ENCODE results near the gene PDE6B. TPM values are rescaled to one million over a fixed set of nuclear protein-coding genes. Genes with fewer than 3 reads are reported as not detected.

PDE6B gene
- total RNA-seq, 4 donors from 2014 or later = 0.81 to 5.5 (median 1.8) TPM

- no peaks in the 10 kb centered on the region for H3K9me3 ChIP-seq
- 65 to 100% methylated on average over 4 to 15 of the region's 28 CpGs for WGBS, 2 donors (ENCODE audit: low coverage in 1 of 2)
- no peak overlapping the region for H3K4me3 ChIP-seq
- peaks cover 67% of the 10 kb centered on the region for H3K27me3 ChIP-seq
- H3K27ac ChIP-seq = no peak overlapping the region
- H3K4me1 ChIP-seq = no peaks in the 10 kb centered on the region
- no peaks in the 10 kb centered on the region for H3K36me3 ChIP-seq
- no peak for ATAC-seq
- TF ChIP-seq POLR2AphosphoS5 (IDR thresholded peaks at IDR 0.05) (no peak), POLR2A (IDR thresholded peaks at IDR 0.05) (no peak), EP300 (IDR thresholded peaks at IDR 0.05) (no peak)
- TF ChIP-seq, protein P1, sequence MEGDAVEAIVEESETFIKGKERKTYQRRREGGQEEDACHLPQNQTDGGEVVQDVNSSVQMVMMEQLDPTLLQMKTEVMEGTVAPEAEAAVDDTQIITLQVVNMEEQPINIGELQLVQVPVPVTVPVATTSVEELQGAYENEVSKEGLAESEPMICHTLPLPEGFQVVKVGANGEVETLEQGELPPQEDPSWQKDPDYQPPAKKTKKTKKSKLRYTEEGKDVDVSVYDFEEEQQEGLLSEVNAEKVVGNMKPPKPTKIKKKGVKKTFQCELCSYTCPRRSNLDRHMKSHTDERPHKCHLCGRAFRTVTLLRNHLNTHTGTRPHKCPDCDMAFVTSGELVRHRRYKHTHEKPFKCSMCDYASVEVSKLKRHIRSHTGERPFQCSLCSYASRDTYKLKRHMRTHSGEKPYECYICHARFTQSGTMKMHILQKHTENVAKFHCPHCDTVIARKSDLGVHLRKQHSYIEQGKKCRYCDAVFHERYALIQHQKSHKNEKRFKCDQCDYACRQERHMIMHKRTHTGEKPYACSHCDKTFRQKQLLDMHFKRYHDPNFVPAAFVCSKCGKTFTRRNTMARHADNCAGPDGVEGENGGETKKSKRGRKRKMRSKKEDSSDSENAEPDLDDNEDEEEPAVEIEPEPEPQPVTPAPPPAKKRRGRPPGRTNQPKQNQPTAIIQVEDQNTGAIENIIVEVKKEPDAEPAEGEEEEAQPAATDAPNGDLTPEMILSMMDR (IDR thresholded peaks at IDR 0.05) = no peak
Measured at GRCh38 chr4:648579-649292, 23.4 kb downstream of the PDE6B start.

- Histone ChIP-seq H3K36me3 (no peaks in the 10 kb centered on the region), H3K9me3 (no peaks in the 10 kb centered on the region), H3K4me3 (no peak overlapping the region), H3K27ac (no peak overlapping the region), H3K27me3 (peaks cover 72% of the 10 kb centered on the region), H3K4me1 (no peaks in the 10 kb centered on the region)
- ATAC-seq = no peak
- TF ChIP-seq POLR2A (IDR thresholded peaks at IDR 0.05) (no peak), EP300 (IDR thresholded peaks at IDR 0.05) (no peak), POLR2AphosphoS5 (IDR thresholded peaks at IDR 0.05) (no peak)
- TF ChIP-seq, protein P1 (IDR thresholded peaks at IDR 0.05) = no peak
- WGBS, 2 donors (ENCODE audit: low coverage in 1 of 2) = no CpG with 5 or more reads among the region's 7 CpGs
Measured at GRCh38 chr4:649293-649625, 23.9 kb downstream of the PDE6B start.

GRCh38 chr4:649751-650310, 24.5 kb downstream of the PDE6B start:
- Histone ChIP-seq H3K4me1 (no peaks in the 10 kb centered on the region), H3K27me3 (peaks cover 78% of the 10 kb centered on the region), H3K9me3 (no peaks in the 10 kb centered on the region), H3K27ac (no peak overlapping the region), H3K36me3 (no peaks in the 10 kb centered on the region), H3K4me3 (no peak overlapping the region)
- WGBS, 2 donors (ENCODE audit: low coverage in 1 of 2) = 74 to 80% methylated on average over 1 to 3 of the region's 13 CpGs
- no peak for ATAC-seq
- no peak for TF ChIP-seq EP300 (IDR thresholded peaks at IDR 0.05)
- TF ChIP-seq POLR2A (IDR thresholded peaks at IDR 0.05) = no peak
- TF ChIP-seq POLR2AphosphoS5 (IDR thresholded peaks at IDR 0.05) = no peak
- TF ChIP-seq, protein P1 (IDR thresholded peaks at IDR 0.05) = no peak

GRCh38 chr4:650461-650860, 25.1 kb downstream of the PDE6B start:
- ATAC-seq = no peak
- Histone ChIP-seq H3K27me3 (peaks cover 84% of the 10 kb centered on the region), H3K4me3 (no peak overlapping the region), H3K9me3 (no peaks in the 10 kb centered on the region), H3K4me1 (no peaks in the 10 kb centered on the region), H3K27ac (no peak overlapping the region), H3K36me3 (no peaks in the 10 kb centered on the region)
- TF ChIP-seq, protein P1 (IDR thresholded peaks at IDR 0.05) = no peak
- no peak for TF ChIP-seq POLR2AphosphoS5 (IDR thresholded peaks at IDR 0.05)
- TF ChIP-seq POLR2A (IDR thresholded peaks at IDR 0.05) = no peak
- TF ChIP-seq EP300 (IDR thresholded peaks at IDR 0.05) = no peak
- 7 to 62% methylated on average over 2 to 14 of the region's 18 CpGs for WGBS, 2 donors (ENCODE audit: low coverage in 1 of 2)

Measured in gastroesophageal sphincter (tissue), 4 donors.